GM19043 (cell line): ENCODE data around the gene SLC7A11.
"Not testable (repeated sequence)": the region's sequence is repeated elsewhere in the genome, so short reads cannot be mapped to it uniquely, and the experiment has no call there.

Experiments used
- ATAC-seq: cut with Tn5 transposase; IDR thresholded peaks from one replicate; pipeline ENCODE4 v1.9.1; 2021; ENCODE audit warnings: low read depth; ENCODE audit not compliant: unreplicated experiment

The SLC7A11 gene

DNA sequence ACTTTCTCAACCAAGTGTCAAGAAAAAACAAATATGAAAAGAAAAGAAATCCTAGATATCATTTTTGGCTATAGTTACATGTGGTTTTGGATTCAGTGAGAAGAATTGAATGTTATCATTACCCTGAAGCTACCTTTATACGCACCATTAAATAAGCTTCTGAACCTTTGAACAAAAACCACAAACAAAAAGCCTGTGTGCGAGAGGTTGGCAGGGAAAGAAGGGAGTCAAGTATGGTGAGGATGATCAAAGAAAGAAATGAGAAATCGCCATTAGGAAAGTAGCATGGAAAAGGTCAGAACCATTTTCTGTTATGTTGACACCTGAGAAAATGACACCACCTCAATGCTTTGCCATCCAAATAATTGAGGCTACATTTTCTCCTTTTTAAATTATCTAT, 1.2 kb upstream of the SLC7A11 start:
- no peak for ATAC-seq

DNA sequence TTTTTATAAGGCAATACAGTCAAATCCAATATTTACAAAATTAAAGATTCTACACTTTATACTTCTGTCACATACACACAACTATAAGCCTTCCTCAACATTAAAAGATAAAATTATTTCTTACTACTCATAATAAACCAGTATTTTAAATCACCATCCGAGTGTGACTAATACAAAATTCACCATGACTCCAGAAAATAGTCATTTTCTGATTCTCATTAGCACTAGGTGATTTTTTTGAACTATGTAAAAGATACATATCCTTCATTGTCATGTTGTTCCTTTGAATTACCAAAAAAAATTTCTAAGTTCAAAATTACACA, 646 bp upstream of the SLC7A11 start:
- ATAC-seq, result no peak

DNA sequence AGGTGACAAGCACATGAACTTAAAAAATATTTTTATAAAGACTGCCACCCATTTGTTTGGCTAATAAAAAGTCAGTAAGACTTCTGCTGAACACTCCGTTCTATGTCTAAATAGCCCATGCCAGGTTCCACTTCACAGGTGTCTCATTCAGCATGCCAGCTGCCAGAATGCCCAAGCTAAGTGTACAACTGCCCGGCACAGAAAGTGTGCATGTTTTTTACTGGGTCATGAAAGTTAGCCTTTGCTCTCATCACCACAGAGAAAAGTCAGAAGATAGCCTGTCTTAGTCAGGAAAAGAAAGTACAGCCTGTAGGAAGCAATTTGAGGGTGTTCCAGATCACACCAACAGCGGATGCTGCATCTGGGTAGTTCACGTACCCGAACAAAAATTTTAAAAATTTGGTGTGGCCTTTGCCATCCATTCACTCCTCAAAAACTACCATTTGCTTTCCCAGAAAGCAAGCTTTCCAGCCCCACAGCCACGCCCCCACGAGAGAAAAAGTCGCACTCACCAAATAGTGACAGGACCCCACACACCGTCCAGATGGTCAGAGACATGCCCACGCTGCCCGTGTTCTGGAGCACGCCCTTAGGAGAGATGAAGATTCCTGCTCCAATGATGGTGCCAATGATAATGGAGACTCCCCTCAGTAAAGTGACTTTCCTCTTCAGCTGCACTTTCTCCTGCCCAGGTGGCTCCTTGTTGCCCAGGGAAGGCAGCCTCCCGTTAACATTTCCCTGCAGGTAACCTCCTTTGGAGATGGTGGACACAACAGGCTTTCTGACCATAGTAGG, 671 bp downstream of the SLC7A11 start:
- no peak for ATAC-seq

DNA sequence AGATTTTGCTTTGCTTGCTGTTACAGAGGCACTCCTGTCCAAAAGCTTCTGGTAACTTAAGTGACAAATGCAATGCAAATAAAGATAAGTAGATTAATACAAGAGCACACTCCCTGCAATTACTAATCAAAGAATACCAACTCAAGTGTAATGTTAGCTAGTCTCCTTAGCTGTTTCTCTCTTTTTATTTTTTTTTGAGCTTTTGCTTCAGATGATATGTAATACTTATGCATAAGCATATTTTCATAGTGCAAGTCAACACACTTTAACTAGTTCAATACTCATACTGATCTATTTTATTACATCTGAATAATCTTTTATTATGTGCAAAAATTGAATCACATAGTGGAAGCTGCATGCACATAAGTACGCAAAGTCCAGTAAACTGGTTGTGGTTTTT, 2.7 kb downstream of the SLC7A11 start:
- no peak for ATAC-seq

DNA sequence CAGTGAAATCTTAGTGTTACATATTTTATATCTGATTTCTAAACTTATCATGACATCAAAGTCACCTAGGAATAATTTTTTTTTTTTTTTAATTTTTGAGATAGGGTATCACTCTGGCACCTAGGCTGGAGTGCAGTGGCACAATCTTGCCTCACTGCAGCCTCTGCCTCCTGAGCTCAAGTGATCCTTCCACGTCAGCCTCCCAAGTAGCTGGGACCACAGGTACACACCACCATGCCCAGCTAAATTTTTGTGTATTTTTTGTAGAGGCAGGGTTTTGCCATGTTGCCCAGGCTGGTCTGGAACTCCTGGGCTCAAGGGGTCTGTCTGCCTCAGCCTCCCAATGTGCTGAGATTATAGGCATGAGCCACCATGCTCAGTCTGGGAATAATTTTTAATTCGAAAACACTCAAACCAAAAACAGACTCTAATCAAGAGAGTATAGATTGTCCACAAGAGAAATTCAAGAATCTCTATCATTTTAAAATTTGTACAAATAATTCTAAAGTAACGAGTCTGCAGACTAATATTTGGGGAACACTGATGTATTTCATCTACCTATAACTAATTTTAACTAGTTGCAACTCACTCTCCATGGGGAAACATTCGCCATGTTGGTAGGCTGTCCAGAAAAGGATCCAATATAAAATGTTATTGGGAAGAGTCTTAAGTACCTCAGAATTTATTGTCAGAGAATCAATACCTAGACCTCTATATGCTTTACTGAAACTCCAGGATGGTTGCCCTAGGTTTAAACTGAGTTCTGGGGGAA, 3.4 kb downstream of the SLC7A11 start:
- ATAC-seq, result no peak

DNA sequence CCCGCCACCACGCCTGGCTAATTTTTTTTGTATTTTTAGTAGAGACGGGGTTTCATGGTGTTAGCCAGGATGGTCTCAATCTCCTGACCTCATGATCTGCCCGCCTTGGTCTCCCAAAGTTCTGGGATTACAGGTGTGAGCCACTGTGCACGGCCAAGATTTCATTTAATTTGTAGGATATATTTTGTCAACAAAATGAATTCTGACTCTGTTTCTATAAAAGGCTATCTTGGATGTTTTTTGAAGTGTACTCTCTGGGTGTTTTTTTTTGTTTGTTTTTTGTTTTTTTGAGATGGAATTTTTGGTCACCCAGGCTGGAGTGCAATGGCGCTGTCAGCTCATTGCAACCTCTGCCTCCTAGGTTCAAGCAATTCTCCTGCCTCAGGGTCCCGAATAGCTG, 5.0 kb downstream of the SLC7A11 start:
- ATAC-seq, result not testable (repeated sequence)

DNA sequence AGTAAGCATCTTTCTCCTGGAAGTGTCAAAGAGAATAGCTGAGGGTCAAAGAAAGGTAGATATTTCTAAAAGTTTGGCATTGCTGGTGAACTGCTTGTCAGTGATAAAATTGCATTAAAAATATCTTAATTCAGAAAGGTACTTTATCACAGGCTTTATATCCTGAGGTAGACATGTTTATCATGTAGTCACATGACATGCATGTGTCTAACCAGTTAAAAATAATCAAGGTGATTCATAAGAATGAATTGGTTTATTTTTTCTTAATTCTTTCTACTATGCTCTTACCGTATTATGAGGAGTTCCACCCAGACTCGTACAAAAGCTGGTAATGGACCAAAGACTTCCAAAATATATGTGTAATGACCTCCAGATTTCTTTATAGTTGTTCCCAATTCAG, 6.1 kb downstream of the SLC7A11 start:
- no peak for ATAC-seq

DNA sequence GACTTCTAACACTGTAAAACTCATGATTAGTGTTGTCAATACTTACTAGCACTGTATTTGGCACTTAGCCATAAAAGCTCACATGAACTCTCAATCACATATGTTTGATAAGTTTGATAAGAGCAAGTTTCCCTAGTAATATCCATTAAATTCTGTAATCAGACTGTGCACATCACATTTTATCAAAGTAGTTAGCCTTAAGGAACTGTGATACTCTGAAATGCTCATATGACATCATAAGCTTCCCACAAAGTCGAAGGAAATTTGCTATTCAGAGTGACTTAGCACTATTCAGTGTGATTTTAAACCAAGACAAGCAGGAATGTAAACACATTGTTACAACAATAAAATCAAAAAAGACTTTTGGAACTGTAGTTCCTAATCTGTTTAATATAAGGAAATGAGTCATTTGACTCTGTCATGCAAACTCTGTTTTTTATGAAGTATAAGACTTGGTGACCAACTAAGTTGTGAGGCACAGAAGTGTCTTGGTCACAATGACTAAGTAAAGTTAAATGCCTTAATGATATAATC, 6.7 kb downstream of the SLC7A11 start:
- no peak for ATAC-seq

DNA sequence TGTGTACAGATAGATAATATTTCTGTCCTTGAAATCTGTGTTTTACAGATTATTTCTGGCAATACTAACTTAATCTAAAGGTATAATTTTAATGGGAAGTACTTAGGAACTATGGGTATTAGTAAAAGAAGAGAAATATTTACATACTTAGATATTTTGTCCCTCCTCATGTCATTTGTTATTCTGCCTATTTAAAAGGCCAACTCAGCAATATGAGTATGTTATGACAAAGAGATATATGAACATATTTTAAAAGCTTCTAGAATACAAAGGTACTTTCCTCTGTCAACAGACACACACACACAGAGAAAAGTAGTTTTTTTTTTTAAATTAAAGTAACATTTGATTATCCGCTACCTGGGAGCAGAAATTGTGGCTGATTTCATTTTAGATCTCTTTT, 7.9 kb downstream of the SLC7A11 start:
- no peak for ATAC-seq

DNA sequence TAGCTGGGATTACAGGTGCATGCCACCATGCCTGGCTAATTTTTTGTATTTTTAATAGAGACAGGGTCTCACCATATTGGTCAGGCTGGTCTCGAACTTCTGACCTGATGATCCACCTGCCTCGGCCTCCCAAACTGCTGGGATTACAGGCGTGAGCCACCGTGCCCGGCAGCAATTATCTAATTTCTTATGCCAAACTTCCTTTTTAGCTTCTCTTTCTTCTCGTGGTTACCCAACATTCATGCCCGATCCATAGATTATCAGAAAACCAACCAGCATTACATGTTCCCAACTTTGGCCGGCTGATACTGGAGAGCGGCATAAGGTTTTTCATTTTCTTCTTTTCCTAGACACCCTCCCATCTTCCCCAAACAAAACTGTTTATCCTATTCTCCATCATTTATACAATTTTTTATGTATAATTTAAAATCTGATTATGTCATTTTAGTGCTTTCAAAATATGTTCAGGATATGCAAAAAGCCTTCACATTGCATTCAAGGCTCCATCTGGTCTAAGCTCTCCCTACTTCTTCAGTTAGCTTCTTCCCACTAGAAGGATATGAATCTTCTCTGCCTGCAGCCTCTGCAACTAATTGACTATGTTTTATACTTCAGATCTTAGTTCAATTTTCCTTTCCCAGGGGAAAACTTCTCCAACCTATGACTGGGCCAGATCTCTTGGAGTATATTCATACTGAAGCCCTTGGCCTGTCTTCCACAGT, 8.7 kb downstream of the SLC7A11 start:
- no peak for ATAC-seq

DNA sequence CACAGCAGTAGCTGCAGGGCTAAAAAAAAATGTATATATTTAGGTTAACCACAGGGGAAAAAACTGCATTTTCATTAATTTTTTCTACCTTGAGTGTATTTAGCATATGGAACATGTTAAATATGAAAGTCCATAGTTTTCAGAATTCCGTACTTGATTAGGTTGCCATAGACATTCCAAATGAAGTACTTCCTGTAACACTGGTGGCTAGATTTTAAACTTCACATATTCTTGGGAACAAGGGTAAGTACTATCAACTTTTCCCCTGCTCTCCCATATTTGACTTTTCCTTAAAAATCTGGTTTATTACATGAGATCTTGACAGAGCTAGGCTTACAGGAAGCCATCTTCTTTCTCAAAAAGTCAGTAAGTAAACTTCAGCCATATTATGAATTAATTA, 9.8 kb downstream of the SLC7A11 start:
- no peak for ATAC-seq

DNA sequence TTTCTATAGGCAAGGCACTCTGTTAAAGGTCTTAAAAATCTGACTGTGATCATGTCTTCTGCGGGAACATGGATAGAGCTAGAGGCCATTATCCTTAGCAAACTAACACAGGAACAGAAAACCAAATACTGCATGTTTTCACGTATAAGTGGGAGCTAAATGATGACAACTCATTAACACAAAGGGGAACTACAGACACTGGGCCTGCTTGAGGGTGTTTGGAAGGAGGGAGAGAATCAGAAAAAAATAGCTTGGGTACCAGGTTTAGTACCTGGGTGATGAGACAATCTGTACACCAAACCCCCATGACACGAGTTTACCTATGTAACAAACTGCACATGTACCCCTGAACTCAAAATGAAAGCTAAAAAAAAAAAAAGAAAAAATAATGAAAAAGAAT, 12.1 kb downstream of the SLC7A11 start:
- ATAC-seq, result no peak

DNA sequence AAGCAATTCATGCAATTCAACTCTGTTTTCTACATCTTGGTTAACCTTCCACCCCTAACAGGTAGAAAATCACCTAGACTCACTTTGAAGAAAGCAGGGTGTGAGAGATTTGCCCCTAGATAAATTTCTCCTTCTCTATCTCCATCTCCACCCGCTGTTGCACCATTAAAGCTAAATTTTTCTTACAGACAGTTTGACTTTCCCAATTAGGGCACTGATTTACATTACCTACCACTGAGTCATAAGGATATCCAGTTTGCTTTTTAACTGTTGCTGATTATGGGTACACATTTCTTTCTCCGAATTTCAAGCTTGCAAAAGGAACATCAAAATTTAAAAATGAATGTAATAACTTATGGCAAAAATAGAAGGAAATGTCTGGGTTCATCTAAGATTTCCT, 13.0 kb downstream of the SLC7A11 start:
- ATAC-seq, result no peak

DNA sequence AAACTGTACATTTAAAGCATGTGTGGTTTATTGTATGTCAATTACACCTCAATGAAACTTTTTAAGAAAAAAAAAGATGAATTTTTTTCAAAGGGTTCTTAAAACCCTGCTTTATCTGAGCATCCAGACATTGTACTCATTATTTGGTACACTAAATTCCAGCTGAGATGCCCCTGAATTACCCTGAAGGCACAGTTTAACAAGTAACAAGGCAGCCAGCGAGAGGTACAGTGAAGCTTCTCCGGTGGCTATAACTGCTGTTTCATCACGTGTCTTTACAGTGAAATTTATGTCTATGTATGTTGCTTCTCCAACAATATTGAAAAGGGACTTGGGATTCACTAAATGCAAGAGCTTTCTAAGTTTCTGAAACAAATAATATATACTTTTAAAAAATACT, 15.8 kb downstream of the SLC7A11 start:
- ATAC-seq, result no peak

DNA sequence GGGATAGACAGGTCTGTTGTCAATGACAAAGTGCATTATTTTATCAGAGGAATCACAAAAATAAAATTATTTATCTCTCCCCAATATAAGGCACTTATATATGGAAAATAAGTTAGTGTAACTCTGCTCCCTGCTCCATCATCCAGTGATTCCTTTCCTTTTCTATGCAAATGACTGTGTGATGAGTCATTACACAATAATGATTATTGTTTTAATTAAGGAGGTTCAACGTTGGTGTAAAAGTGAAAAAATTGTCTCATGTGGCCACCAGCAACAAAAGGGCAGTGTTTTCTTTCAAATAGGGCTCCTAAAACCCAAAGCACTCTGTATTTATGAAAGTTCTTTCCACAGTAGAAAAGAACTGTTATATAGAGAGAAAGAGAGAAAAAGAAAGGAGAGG, 16.7 kb downstream of the SLC7A11 start:
- ATAC-seq, result no peak

DNA sequence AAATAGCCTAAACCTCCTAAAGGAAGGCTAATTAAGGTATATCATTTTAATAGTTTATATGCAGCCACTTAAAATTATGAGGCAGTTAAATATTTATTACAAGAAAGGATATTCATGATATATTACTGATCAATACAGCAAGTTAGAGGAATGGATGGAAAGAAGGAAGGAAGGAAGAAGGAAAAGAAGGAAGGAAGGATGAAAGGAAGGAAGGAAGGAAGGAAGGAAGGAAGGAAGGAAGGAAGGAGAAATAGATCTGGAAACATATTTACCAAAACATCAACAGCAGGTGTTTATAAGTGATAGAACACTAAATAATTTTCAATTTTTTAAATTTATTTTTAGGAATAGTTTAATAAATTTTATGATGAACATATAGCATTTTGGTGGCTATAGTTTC, 17.5 kb downstream of the SLC7A11 start:
- ATAC-seq, result no peak

DNA sequence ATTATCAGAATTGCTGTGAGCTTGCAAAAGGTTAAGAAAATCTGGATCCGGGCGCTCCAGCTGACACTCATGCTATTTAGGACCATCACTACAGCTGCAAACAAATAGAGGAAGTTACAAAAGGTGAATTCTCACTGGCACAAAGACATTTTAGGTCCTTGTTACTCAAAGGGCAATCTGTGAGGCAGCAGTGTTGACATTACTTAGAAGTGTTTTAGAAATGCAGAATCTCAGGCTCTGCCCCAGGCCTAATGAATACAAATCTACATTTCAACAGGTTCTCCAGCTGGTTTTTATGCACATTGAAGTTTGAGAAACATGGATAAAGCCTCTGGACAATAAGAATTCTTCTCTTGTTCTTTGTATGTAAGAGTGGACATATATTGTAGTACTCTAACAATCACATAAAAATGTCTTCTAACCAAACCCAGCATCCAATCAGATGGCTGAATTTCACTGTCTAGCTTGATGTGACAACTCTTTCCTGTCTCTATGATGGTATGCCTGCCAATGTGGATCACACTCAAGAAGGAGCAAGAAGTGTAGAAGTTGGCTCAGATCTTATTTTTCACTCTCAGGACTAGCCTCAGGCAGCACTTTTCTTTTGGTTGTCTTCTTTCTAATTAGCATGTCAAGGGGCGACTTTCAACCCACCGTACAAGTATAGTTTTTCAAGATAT, 18.8 kb downstream of the SLC7A11 start:
- ATAC-seq, result peak; percentile 66

DNA sequence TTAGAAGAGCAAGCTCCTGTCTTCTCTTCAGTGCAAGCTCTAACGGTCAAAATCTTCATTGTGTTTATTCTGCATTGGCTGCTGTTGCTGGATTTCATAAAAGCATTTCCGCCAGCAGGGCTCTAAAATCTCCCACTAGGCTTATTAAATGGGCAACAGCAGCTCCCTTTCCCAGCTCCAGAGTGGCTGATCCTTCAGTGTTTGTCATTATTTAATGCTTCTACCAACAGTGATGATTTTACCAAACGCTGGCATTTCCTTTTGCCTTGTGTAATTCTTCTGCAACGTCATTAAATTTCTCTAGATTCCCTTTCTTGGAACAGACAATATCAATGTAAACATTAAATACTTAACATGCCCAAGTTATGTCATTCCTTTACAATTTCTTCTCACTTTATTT, 20.1 kb downstream of the SLC7A11 start:
- ATAC-seq, result no peak

DNA sequence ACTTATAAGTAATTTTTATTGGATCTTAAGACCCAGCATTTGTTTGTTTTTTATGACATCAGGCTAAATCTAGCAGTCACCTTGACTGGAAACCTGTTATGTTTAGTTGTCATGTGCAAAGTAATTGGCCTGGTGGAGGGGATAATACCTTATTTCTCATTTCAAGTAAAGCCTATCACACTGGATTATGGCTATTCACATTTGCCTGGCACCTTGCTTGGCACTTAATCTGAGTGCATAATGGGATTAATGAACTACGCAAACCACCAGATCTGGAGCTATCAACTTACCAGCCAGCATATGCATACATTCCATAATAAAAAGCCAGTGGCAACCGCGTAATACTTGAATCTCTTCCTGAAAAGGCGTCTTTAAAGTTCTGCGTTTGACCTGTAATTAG, 23.2 kb downstream of the SLC7A11 start:
- ATAC-seq, result no peak

DNA sequence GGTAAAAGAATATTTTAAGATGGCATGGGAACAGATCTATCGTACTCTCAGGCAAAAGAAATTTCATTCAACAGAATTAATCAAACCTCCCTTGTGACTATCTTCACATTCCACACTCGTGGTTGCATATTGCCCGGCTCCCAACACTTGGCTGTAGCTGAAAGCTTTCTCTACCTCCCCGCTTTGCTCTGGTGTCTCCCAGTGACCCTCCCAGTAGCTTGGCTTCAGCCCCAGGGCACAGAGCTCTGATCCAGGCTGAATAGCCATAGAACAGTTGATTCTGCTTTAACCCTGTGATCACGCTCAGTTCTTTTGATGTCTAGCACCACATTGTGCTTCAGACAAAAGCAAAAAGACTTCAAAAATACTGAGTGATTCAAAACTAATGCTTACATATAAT, 24.6 kb downstream of the SLC7A11 start:
- no peak for ATAC-seq
